Adrenal gland (tissue), 12 donors: ENCODE data around the gene PPP2R2C. TPM values are rescaled to one million over a fixed set of nuclear protein-coding genes. Genes with fewer than 3 reads are reported as not detected.

Experiments
- DNase-seq, 7 donors: peaks; one replicate each; pipeline ENCODE4 v3.0.0-alpha.2; 2019 to 2020
- H3K27ac ChIP-seq, 5 donors: fragments of 200-600 bp; sonication (generic) in 4 of 5; 1 replicate in 3 of 5; 2 replicates in 2 of 5; pipeline versions ENCODE4 v1.5.1 to v1.8.0; 2016 to 2020; ENCODE audit warnings: mild to moderate bottlenecking in 1 of 5
- H3K27me3 ChIP-seq: fragments of 200-600 bp; 2 replicates; pipeline ENCODE4 v1.8.0; 2021
- H3K36me3 ChIP-seq, 2 donors: fragments of 200-600 bp; replicated peaks in 1 of 2; 1 replicate in 1 of 2; 2 replicates in 1 of 2; pipeline versions ENCODE4 v1.5.1 to v1.8.0; 2018 to 2022
- H3K4me1 ChIP-seq, 2 donors: fragments of 200-600 bp; replicated peaks in 1 of 2; 1 replicate in 1 of 2; 2 replicates in 1 of 2; pipeline versions ENCODE4 v1.5.1 to v1.8.0; 2018 to 2021
- H3K4me3 ChIP-seq, 4 donors: fragments of 200-600 bp; sonication (generic) in 3 of 4; one replicate each; pipeline ENCODE4 v1.5.1; 2016 to 2018
- H3K9me3 ChIP-seq, 3 donors: fragments of 200-600 bp; sonication (generic) in 1 of 3; replicated peaks in 1 of 3; 1 replicate in 2 of 3; 2 replicates in 1 of 3; pipeline versions ENCODE4 v1.5.1 to v1.8.0; 2016 to 2021
- CTCF ChIP-seq, 6 experiments: fragments of 450-650 bp in 4 of 6; fragments of 200-600 bp in 2 of 6; sonication (generic) in 1 of 6; IDR thresholded peaks; 1 replicate in 5 of 6; 2 replicates in 1 of 6; pipeline versions ENCODE4 v1.5.1 to v1.8.0; 2016 to 2021; ENCODE audit warnings: antibody characterized with exemption in 6 of 6, mild to moderate bottlenecking in 2 of 6, moderate library complexity in 1 of 6
- POLR2A ChIP-seq, 2 donors: fragments of 450-650 bp; IDR thresholded peaks; one replicate each; pipeline ENCODE4 v1.6.1; 2017; ENCODE audit warnings: antibody characterized with exemption in 2 of 2, mild to moderate bottlenecking in 2 of 2, moderate library complexity in 1 of 2
- WGBS, 4 donors: extraction: QIAGEN DNeasy Blood & Tissue Kit in 2 of 4; methylation state at CpG; one replicate each; pipeline versions ENCODE4 v1.1.5 to v1.1.7; 2013 to 2017; 5-methylcytosine and 5-hydroxymethylcytosine counted together
- intact Hi-C, 2 donors: fragments of 100-400 bp; cut with DNase I; formaldehyde crosslinking; loops; one replicate each; pipeline versions ENCODE4 v1.14.1 to v1.15.0; 2022 to 2023
- polyA plus RNA-seq, 3 donors: library from polyadenylated mRNA; stranded (reverse); fragments of 200-250 nt in 2 of 3; fragments of 350-450 nt in 1 of 3; fragmentation: Illumina TruSeq in 1 of 3; extraction: RNeasy Lipid Tissue Mini Kit (QIAGEN cat#74804) in 1 of 3; gene quantifications; one replicate each; pipeline ENCODE4 v1.2.3, GENCODE V29; 2013 to 2014
- total RNA-seq, 9 donors: library from RNA; depleted of rRNA in 4 of 9; stranded (reverse); fragments of >200 nt in 4 of 9; fragments of 120-200 nt in 1 of 9; fragmentation: NEBNext Ultra II Directional in 1 of 9; extraction: Animal tissue kit (Norgen Biotek cat#: 25700) in 1 of 9; gene quantifications; one replicate each; pipeline versions ENCODE4 v1.1.0 to v1.2.4, GENCODE V29; 2013 to 2023
- donor health status: healthy with polysubstance abuse.
- donor health status: Bipolar disorder and iron deficiency.
- donor health status: DM: yes; HTN: yes; CAD: no.
- donor health status: DM: no; HTN: no; CAD: no.
- donor health status: DM: no; HTN: no; CAD: no.
- donor health status: DM: yes; HTN: yes; CAD: no.

PPP2R2C gene
- total and polyA plus RNA-seq, 12 donors, result 0.17 to 7.2 (median 2.0) TPM; not detected in 3

DNA sequence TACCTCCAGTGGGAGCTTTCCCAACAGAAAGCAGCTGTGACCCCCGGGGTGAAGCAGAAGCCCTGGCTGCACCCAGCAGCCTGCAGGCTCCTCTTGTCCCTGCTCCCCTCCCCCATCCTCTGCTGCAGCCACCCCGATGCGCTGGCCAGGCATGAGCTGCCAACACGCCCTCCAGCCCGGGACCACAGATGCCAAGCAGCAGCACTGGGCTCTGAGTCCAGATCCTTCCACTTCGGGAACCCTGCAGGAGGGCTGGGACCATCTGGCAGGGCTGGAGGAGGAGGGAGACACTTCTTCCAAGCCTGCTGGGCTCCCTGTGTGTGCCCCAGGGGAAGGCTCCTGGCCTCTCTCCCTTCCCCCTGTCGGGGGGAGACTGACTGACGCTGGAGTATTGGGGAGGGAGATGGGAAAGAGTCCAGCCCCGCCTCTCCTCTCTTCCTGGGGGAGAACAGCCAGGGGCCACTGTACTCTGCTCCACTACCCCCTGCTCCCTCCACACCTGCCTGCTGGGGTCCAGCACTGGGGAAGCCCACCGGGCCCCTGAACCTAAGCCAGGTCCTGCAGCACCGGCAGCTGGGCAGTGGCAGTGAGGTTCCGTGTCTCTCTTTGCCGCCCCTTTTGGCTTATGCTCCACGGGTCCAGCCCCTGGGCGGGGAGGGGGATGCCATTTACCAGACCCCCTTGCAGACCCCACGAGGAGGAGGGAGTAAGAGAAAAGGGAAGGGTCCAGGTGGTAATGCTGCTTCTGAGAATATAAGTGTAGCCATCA lies 55.7 kb downstream of the PPP2R2C start:
- Histone ChIP-seq H3K27me3 (no peaks in the 10 kb centered on the region), H3K27ac (no peak overlapping the region), H3K9me3 (no peaks in the 10 kb centered on the region), H3K4me1 (no peaks in the 10 kb centered on the region), H3K36me3 (no peaks in the 10 kb centered on the region), H3K4me3 (no peak overlapping the region)
- DNase-seq, result no peak
- no peak for TF ChIP-seq CTCF (IDR thresholded peaks at IDR 0.05)
- TF ChIP-seq POLR2A (IDR thresholded peaks at IDR 0.05), result no peak
- whole genome bisulfite sequencing, 4 donors, result 44 to 70% (median 55%) methylated on average over 6 to 16 of the region's 16 CpGs
- intact Hi-C loops, result no loop called here

DNA sequence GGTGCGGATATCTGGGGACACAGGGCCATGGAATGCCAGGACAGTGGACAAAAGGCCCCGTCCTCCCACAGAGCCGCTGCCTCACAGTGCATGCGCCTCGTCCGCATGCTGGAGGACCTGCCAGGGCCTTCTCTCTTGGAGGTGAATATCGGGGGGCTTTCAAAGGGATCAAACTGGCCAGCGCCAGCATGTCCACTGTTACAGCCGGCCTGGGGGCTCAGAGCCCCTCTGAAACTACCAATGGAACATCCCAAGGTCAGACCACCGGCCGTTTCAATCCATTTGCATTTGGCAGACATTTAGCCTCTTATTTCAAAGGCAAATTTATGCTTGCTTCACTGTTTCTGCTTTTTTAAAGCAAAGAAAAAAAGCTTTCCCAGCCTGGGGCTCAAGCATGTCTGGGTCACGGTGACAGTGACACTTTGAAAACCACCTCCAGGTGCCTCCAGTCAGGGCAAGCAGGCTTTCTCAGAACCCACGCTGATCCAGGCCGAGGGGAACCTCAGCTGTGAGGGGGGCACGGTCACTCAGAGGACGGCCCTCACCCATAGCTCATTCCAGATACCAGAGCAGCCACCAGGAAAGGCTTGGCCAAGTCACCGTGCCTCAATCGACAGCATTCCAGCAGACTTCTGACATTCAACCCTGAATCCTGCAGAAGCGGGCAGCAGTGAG lies 57.2 kb downstream of the PPP2R2C start:
- no peak overlapping the region for H3K4me3 ChIP-seq
- H3K4me1 ChIP-seq, result no peaks in the 10 kb centered on the region
- no peaks in the 10 kb centered on the region for H3K9me3 ChIP-seq
- no peaks in the 10 kb centered on the region for H3K36me3 ChIP-seq
- 51 to 63% (median 59%) methylated on average over 9 to 19 of the region's 19 CpGs for WGBS, 4 donors
- H3K27ac ChIP-seq, result no peak overlapping the region
- intact Hi-C loops, result no loop called here
- TF ChIP-seq POLR2A (IDR thresholded peaks at IDR 0.05) (no peak), CTCF (IDR thresholded peaks at IDR 0.05) (no peak)
- no peak for DNase-seq
- no peaks in the 10 kb centered on the region for H3K27me3 ChIP-seq

DNA sequence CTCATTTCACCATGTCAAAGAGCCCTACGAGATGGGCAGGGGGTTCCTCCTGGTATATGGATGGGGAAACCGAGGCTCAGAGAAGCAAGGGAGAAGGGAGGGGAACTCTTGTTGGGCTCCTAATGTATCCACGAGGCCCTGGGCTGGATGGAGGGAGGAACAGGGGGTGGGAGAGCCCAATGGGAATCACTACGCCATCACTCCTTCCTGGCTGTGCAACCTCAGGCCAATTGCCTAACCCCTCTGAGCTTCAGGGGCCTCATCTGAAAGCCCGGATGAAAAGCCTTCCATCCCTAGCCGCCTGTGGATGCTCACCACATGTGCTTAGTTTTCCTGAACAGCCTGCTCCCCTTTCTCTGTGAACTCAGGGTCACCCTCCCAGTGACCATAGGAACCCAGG lies 57.8 kb downstream of the PPP2R2C start:
- TF ChIP-seq CTCF (IDR thresholded peaks at IDR 0.05), result no peak
- TF ChIP-seq POLR2A (IDR thresholded peaks at IDR 0.05), result no peak
- no peaks in the 10 kb centered on the region for H3K4me1 ChIP-seq
- no peaks in the 10 kb centered on the region for H3K9me3 ChIP-seq
- H3K27me3 ChIP-seq, result no peaks in the 10 kb centered on the region
- H3K4me3 ChIP-seq, result no peak overlapping the region
- 58 to 72% (median 71%) methylated on average over 5 to 6 of the region's 6 CpGs for WGBS, 4 donors
- no peaks in the 10 kb centered on the region for H3K36me3 ChIP-seq
- intact Hi-C loops, result no loop called here
- H3K27ac ChIP-seq, result no peak overlapping the region
- no peak for DNase-seq

DNA sequence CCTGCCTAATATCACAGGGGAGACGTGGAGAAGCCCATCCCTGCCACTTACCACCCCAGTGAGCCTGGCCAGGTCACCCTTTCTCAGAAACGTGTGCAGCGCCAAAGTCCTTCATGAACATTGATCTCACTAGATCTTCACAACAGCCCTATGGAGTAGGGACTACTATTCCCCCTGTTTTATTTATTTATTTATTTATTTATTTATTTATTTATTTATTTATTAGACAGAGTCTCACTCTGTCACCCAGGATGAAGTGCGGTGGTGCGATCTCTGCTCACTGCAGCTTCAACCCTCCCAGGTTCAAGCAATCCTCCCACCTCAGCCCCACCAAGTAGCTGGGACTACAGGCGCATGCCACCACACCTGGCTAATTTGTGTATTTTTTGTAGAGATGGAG lies 61.8 kb downstream of the PPP2R2C start:
- Histone ChIP-seq H3K27me3 (no peaks in the 10 kb centered on the region), H3K36me3 (no peaks in the 10 kb centered on the region), H3K4me3 (no peak overlapping the region), H3K9me3 (no peaks in the 10 kb centered on the region), H3K27ac (no peak overlapping the region), H3K4me1 (no peaks in the 10 kb centered on the region)
- intact Hi-C loops, result no loop called here
- WGBS, 4 donors, result 80 to 86% (median 81%) methylated on average over 6 of the region's 6 CpGs
- TF ChIP-seq CTCF (IDR thresholded peaks at IDR 0.05) (no peak), POLR2A (IDR thresholded peaks at IDR 0.05) (no peak)
- no peak for DNase-seq
